ENCODE results near the gene TLCD5.
A peak's percentile ranks its signal among the peaks of the same experiment; 100 is the strongest.

TLCD5 gene

GRCh38 chr11:120335908-120336640 is 11.0 kb downstream of the TLCD5 start, which contains the start of gene ARHGEF12:
ARHGEF12 (plus strand) TSS chr11:120336413; CDS start chr11:120337244, 831 bp downstream.
- TF ChIP-seq CTCF (conservative IDR thresholded peaks at IDR 0.05; ENCODE audit: low read depth, low read length): peak; percentile 55
- peak; percentile 99 for DNase-seq (ENCODE audit: low read depth)

GRCh38 chr11:120336641-120337354 is 11.7 kb downstream of the TLCD5 start:
- peak overlapping the region; percentile 81 for H3K4me3 ChIP-seq (ENCODE audit: low read depth, low read length)
- TF ChIP-seq CTCF (conservative IDR thresholded peaks at IDR 0.05; ENCODE audit: low read depth, low read length): no peak
- DNase-seq (ENCODE audit: low read depth): peak; percentile 50

More at GRCh38 chr11:120335908-120336640, 11.0 kb downstream of the TLCD5 start, which contains the start of gene ARHGEF12:
- H3K4me3 ChIP-seq (ENCODE audit: low read depth, low read length): peak within 1 kb of the TSS; percentile 81

- DNase-seq (ENCODE audit: low read depth): peak; percentile 49
- no peak for TF ChIP-seq CTCF (conservative IDR thresholded peaks at IDR 0.05; ENCODE audit: low read depth, low read length)
Measured at GRCh38 chr11:120337355-120338106, 12.4 kb downstream of the TLCD5 start.

GRCh38 chr11:120338107-120338933 is 13.2 kb downstream of the TLCD5 start:
- H3K4me3 ChIP-seq (ENCODE audit: low read depth, low read length): peak overlapping the region; percentile 81
- peak; percentile 60 for DNase-seq (ENCODE audit: low read depth)
- TF ChIP-seq CTCF (conservative IDR thresholded peaks at IDR 0.05; ENCODE audit: low read depth, low read length): no peak

More at GRCh38 chr11:120337355-120338106, 12.4 kb downstream of the TLCD5 start:
- H3K4me3 ChIP-seq (ENCODE audit: low read depth, low read length): peak overlapping the region; percentile 81

GRCh38 chr11:120339394-120339890 is 14.3 kb downstream of the TLCD5 start:
- peak overlapping the region; percentile 81 for H3K4me3 ChIP-seq (ENCODE audit: low read depth, low read length)
- peak; percentile 54 for DNase-seq (ENCODE audit: low read depth)
- no peak for TF ChIP-seq CTCF (conservative IDR thresholded peaks at IDR 0.05; ENCODE audit: low read depth, low read length)

GRCh38 chr11:120340529-120340928 is 15.4 kb downstream of the TLCD5 start:
- no peak overlapping the region for H3K4me3 ChIP-seq (ENCODE audit: low read depth, low read length)
- peak; percentile 53 for DNase-seq (ENCODE audit: low read depth)
- TF ChIP-seq CTCF (conservative IDR thresholded peaks at IDR 0.05; ENCODE audit: low read depth, low read length): no peak

All from choroid plexus epithelial cell (primary cell).